ENCODE data around the gene DDX41. TPM values are rescaled to one million over a fixed set of nuclear protein-coding genes. Genes with fewer than 3 reads are reported as not detected.

The DDX41 gene
- total and polyA plus RNA-seq, 3 experiments from 2014 or later, result 61.7 to 164 (median 160) TPM

DNA sequence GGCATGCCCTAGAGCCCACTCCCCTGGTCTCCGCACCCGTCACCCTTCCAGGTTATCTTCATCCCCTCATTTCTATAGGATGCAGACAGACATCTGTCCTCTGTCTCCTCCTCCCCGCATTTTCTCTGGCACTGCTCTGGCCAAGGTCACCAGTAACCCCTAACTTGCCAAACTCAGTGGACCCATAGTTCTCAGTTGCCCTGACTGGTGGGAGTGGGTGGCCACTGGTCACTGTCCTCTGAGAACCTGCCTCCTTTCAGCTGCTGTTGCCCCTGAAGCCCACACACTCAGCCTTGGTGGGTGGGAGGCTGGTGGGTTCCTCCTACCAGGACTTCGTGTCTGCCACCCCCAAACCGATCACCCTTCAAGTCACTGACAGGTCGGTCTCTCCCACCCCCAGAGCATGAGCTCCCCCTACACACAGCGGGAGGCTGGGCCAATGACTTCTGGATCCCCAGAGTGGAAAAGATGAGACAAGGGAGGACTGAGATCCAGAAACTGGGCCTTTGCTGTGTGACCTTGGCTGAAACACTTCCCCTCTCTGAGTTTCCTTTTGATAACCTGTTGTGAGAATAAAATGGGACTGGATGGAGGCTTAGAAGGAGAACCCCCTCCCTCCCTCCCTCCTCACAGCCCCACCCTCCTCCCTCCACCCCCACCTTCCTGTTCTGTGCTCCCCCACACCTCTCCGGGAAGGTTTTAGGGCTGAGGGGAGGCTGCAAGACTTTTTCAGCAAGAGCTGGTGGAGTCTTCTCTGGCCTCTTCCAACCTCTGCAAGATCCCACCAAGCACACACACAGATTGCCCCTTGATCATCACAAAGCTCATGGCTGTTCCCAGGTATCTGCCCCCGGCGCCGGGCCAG, 41.0 kb downstream of the DDX41 start:
- POLR2A ChIA-PET, result no interaction called here
- CTCF ChIA-PET, result interaction anchor here (0.6 to 12.4 kb wide), 4 partner anchors 20 to 73 kb away, joined by 3 to 103 read pairs (median 4); no protein-coding TSS in a partner anchor
- no peak overlapping the region for H3K27ac ChIP-seq (ENCODE audit: low read depth, low read length)
- no peaks in the 10 kb centered on the region for H3K9me3 ChIP-seq (ENCODE audit: low read length)
- H3K4me1 ChIP-seq (ENCODE audit: insufficient read depth, low read length), result peaks cover 40% of the 10 kb centered on the region
- no peaks in the 10 kb centered on the region for H3K36me3 Mint-ChIP-seq
- peak overlapping the region; percentile 39 to 75 (median 66) for H3K27ac Mint-ChIP-seq
- no peaks in the 10 kb centered on the region for H3K9me3 Mint-ChIP-seq
- peak overlapping the region; percentile 17 to 81 (median 40) for H3K4me3 Mint-ChIP-seq
- no peak for DNase-seq
- no peak overlapping the region for H3K4me3 ChIP-seq (ENCODE audit: low read length)
- peaks cover 42 to 64% (median 45%) of the 10 kb centered on the region in 3 donors for H3K4me1 Mint-ChIP-seq
- H3K27me3 Mint-ChIP-seq, result no peaks in the 10 kb centered on the region
- H3K36me3 ChIP-seq (ENCODE audit: insufficient read depth, low read length), result no peaks in the 10 kb centered on the region
- H3K27me3 ChIP-seq (ENCODE audit: insufficient read depth, low read length, poor library complexity, severe bottlenecking), result no peaks in the 10 kb centered on the region

DNA sequence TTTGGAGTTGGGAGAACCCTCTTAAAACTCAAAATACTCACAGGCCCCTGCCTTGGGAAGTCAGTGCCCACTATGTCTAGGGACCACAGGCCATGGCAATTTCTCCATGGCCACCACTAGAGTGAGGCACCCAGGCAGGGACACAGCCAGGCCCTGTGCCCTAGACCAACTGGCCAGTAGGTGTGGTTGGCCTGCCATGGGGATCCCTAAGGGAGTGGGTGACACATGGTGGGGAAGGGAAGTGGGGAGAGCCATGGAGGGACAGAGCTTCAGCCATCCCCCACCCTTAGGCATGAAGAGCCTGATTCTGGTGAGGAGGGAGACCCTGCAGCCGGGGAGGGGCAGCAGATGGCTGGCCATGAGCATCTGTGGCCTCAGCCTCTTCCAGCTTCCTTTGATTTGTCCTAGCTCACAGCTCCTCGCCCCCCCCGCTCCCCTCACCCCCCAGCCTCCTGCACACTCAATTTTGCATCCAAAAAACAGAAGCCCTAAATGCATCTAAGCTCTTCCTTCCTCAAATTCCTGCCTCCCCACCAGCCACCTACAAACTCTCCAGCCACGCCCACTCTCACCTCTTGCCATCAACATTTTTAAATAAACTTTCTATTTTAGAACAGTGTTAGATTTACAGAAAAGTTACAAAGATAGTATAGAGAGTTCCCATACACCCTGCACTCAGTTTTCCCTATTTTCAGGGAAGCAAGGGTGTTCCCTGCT, 41.8 kb downstream of the DDX41 start:
- Histone ChIP-seq H3K4me1 (ENCODE audit: insufficient read depth, low read length) (peaks cover 40% of the 10 kb centered on the region), H3K27ac (ENCODE audit: low read depth, low read length) (no peak overlapping the region), H3K27me3 (ENCODE audit: insufficient read depth, low read length, poor library complexity, severe bottlenecking) (no peaks in the 10 kb centered on the region), H3K9me3 (ENCODE audit: low read length) (no peaks in the 10 kb centered on the region), H3K4me3 (ENCODE audit: low read length) (no peak overlapping the region), H3K36me3 (ENCODE audit: insufficient read depth, low read length) (no peaks in the 10 kb centered on the region)
- Mint-ChIP-seq H3K4me1 (peaks cover 46 to 70% (median 48%) of the 10 kb centered on the region in 3 donors), H3K9me3 (no peaks in the 10 kb centered on the region), H3K4me3 (peak overlapping the region; percentile 40 to 94 (median 81)), H3K27me3 (no peaks in the 10 kb centered on the region), H3K27ac (peak overlapping the region; percentile 23 to 84 (median 54)), H3K36me3 (no peaks in the 10 kb centered on the region)
- POLR2A ChIA-PET, result no interaction called here
- CTCF ChIA-PET, result interaction anchor here (1.0 to 12.4 kb wide), 3 partner anchors 19 to 86 kb away, joined by 3 to 103 read pairs (median 4); no protein-coding TSS in a partner anchor
- no peak for DNase-seq

DNA sequence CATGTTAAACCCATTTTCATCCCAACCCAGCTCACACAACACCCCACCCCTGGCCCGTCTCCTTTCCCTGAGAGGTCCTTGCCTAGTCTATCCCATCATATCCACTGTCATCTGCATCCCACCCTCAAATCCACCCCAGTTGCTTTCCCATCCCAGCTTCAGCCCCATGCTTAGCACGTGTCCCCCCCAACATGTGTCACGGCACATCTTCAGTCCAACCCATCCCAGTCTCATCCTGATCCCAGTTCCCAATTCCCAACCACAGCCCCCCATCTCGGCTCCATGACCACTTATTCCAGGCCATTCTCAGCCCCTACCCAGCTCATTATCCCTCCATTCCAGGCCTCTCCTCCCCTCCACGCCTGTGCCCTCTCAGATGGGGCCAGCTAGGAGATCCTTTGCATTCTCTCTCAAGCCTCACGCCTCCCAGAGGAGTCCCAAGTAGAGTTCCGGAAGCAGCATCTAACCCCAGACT, 42.7 kb downstream of the DDX41 start:
- H3K4me1 Mint-ChIP-seq, result peaks cover 37 to 61% (median 41%) of the 10 kb centered on the region in 3 donors
- DNase-seq, result no peak

DNA sequence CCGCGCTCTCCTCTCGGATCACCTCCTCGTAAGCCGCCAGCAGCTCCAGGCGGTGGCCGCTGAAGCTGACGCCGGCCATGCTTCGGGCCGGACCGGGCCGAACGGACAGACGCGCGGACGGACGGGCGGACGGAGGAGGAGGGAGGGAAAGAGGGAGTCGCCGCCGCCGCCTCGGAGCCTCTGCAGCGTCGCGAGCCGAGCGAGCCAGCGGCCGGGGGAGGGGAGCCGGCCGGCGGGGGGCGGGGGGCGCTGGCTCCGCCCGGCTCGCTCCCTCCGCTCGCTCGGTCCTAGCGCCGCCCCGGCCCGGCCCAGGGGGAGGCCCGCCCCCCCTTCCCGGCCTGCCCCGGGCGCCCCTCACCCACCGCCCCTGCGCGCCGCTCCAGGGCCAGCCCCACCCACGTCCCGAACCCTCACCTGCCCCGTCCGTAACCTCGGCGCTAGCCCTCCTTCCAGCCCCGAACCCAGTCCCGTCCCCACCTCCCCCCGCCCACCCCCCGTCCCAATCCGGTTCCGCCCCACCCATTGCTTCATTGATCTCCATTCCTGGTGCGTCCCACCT, 43.2 kb downstream of the DDX41 start, which contains the start of gene DBN1:
Gene DBN1, minus strand, starts transcription at position 192 of the 559 bp plus-strand sequence. Its CDS starts 113 bp downstream, at position 79.
- peaks cover 34 to 56% (median 36%) of the 10 kb centered on the region in 3 donors for H3K4me1 Mint-ChIP-seq
- no peaks in the 10 kb centered on the region for H3K9me3 Mint-ChIP-seq
- Histone ChIP-seq H3K4me1 (ENCODE audit: insufficient read depth, low read length) (peaks cover 30% of the 10 kb centered on the region), H3K27ac (ENCODE audit: low read depth, low read length) (peak within 1 kb of the TSS; percentile 47), H3K36me3 (ENCODE audit: insufficient read depth, low read length) (no peaks in the 10 kb centered on the region), H3K9me3 (ENCODE audit: low read length) (no peaks in the 10 kb centered on the region), H3K4me3 (ENCODE audit: low read length) (peak within 1 kb of the TSS; percentile 45), H3K27me3 (ENCODE audit: insufficient read depth, low read length, poor library complexity, severe bottlenecking) (no peaks in the 10 kb centered on the region)
- peak within 1 kb of the TSS; percentile 3 to 92 (median 76) for H3K27ac Mint-ChIP-seq
- ChIA-PET CTCF (interaction anchor here (1.0 to 12.4 kb wide), 8 partner anchors 8 to 84 kb away, joined by 3 to 103 read pairs (median 11); no protein-coding TSS in a partner anchor), POLR2A (interaction anchor here (0.7 to 1.4 kb wide), 2 partner anchors 24 to 41 kb away, joined by 3 to 4 read pairs; partner anchors contain the start of gene PDLIM7)
- H3K27me3 Mint-ChIP-seq, result peaks cover 0 to under 1% of the 10 kb centered on the region in 2 donors
- peaks cover 0 to 6% (median 0%) of the 10 kb centered on the region in 3 donors for H3K36me3 Mint-ChIP-seq
- peak within 1 kb of the TSS; percentile 80 to 94 (median 84) for H3K4me3 Mint-ChIP-seq
- DNase-seq, result no peak

More for the DNA sequence above, 42.7 kb downstream of the DDX41 start:
- Histone ChIP-seq H3K27me3 (ENCODE audit: insufficient read depth, low read length, poor library complexity, severe bottlenecking) (no peaks in the 10 kb centered on the region), H3K4me1 (ENCODE audit: insufficient read depth, low read length) (peaks cover 33% of the 10 kb centered on the region), H3K36me3 (ENCODE audit: insufficient read depth, low read length) (no peaks in the 10 kb centered on the region), H3K9me3 (ENCODE audit: low read length) (no peaks in the 10 kb centered on the region), H3K27ac (ENCODE audit: low read depth, low read length) (no peak overlapping the region), H3K4me3 (ENCODE audit: low read length) (no peak overlapping the region)
- POLR2A ChIA-PET, result interaction anchor here (0.7 kb wide), 1 partner anchor 23 kb away, joined by 3 read pairs; the partner anchor contains the start of gene PDLIM7
- CTCF ChIA-PET, result interaction anchor here (1.0 to 12.4 kb wide), 4 partner anchors 19 to 85 kb away, joined by 3 to 103 read pairs (median 4); no protein-coding TSS in a partner anchor
- peak overlapping the region; percentile 51 to 94 (median 80) for H3K4me3 Mint-ChIP-seq
- H3K36me3 Mint-ChIP-seq, result peaks cover 0 to 1% (median 0%) of the 10 kb centered on the region in 3 donors
- H3K27ac Mint-ChIP-seq, result peak overlapping the region in 7 of 8 donors; percentile 3 to 88 (median 78)
- no peaks in the 10 kb centered on the region for H3K27me3 Mint-ChIP-seq
- H3K9me3 Mint-ChIP-seq, result no peaks in the 10 kb centered on the region

DNA sequence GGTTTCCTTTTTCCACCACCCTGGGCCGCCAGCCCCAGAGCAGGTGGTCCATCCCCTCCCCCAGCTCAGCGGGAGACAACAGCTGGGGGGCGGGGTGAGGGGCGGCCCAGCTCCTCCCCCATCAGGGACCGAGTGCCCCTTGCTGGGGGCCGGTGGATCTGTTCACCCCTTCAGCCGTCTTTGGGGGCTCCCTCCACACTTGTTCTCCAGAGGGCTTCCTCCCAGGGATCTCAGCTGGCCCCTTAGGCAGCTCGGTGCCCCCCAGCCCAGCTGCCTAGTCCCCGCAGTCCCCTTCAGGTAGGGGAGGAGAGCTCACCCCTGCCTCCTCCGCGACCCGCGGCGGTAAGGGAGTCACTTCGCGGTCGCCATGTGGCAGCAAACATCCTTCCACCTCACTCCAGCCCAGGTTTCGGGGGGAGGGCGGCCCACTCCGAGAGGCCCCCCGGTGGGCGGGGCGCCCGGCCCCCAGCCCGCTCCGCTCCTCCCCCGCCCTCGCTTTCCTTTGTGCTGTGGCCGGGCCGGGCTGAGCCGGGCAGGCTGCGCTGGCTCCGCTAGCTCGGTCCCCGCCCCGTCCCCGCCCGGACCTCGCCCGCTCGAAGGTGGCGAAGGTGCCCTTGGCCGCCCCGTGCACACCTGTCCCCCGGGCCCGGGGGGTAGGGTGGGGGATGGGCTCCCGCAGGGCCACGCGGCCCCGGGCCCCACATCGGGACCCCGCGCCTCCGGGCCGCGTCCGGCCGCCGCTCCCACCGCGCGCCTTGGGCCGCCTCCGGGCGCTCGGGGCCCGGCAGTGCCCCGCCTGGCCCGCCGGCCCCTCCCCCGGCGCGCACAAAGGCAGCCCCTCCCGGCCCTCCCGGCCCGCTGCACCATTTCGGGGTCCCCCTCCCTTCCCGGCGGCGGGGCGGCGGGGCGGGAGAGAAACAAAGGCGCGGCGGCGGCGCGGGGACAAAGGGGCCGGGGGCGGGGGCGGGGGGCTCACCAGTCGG, 44.0 kb downstream of the DDX41 start:
- peak overlapping the region; percentile 78 to 91 (median 83) for H3K4me3 Mint-ChIP-seq
- H3K9me3 ChIP-seq (ENCODE audit: low read length), result no peaks in the 10 kb centered on the region
- peaks cover 0 to 11% (median 0%) of the 10 kb centered on the region in 3 donors for H3K36me3 Mint-ChIP-seq
- no peaks in the 10 kb centered on the region for H3K27me3 ChIP-seq (ENCODE audit: insufficient read depth, low read length, poor library complexity, severe bottlenecking)
- peak overlapping the region; percentile 45 for H3K4me3 ChIP-seq (ENCODE audit: low read length)
- POLR2A ChIA-PET, result interaction anchor here (0.8 to 2.2 kb wide), 4 partner anchors 17 to 83 kb away, joined by 3 to 18 read pairs (median 4); partner anchors contain the start of gene PDLIM7
- no peaks in the 10 kb centered on the region for H3K9me3 Mint-ChIP-seq
- H3K27ac ChIP-seq (ENCODE audit: low read depth, low read length), result peak overlapping the region; percentile 47
- CTCF ChIA-PET, result interaction anchor here (1.1 to 12.4 kb wide), 9 partner anchors 9 to 163 kb away, joined by 3 to 103 read pairs (median 6); partner anchors contain the start of gene PDLIM7
- DNase-seq, result peak; percentile 54 to 85 (median 65)
- H3K36me3 ChIP-seq (ENCODE audit: insufficient read depth, low read length), result no peaks in the 10 kb centered on the region
- peaks cover 34 to 55% (median 36%) of the 10 kb centered on the region in 3 donors for H3K4me1 Mint-ChIP-seq
- peaks cover 30% of the 10 kb centered on the region for H3K4me1 ChIP-seq (ENCODE audit: insufficient read depth, low read length)
- peaks cover 0 to 1% of the 10 kb centered on the region in 2 donors for H3K27me3 Mint-ChIP-seq
- peak overlapping the region in 5 of 8 donors; percentile 63 to 92 (median 85) for H3K27ac Mint-ChIP-seq

DNA sequence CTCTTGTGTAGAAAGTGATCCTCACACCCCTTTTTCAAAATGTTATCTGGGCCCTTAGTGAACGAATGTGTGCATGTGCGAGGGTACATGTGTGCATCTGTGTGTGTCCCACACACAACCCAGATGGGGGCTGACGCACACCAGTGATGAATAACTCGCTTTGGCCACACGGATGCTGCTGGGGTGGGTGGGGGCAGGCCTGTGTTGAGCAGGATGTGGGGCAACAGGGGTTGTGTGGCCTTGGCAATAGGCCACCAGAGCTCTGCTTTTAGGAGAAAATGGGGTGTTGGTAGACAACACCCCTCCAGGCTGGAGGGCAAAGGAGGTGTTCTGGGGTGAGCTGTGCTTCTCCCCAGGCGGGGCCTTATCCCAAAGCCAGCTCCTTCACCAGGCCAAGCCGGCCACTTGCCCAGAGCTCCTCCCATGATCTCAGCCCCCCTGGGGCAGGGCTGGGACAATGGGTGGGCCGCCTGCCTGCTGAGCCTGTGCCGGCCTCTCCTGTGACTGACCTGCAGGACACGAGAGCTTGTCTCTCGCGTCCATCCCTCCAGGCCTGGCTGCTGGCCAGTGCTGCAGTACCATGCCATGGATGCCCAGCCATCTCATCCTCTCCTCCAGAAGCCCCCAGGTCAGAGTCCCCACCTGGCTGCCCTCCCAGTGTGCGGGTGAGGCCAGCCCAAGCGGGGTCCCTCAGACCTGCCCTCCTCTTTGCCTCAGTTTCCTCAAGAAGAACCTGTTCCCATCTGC, 45.0 kb downstream of the DDX41 start:
- POLR2A ChIA-PET, result interaction anchor here (0.8 to 2.2 kb wide), 6 partner anchors 16 to 82 kb away, joined by 3 to 18 read pairs (median 4); partner anchors contain the start of gene PDLIM7
- Mint-ChIP-seq H3K4me3 (peak overlapping the region; percentile 53 to 91 (median 81)), H3K27ac (peak overlapping the region; percentile 57 to 93 (median 86)), H3K36me3 (peaks cover 0 to 19% (median 0%) of the 10 kb centered on the region in 3 donors), H3K27me3 (peaks cover 0 to 1% of the 10 kb centered on the region in 2 donors), H3K4me1 (peaks cover 34 to 52% (median 36%) of the 10 kb centered on the region in 3 donors), H3K9me3 (no peaks in the 10 kb centered on the region)
- no peak overlapping the region for H3K27ac ChIP-seq (ENCODE audit: low read depth, low read length)
- no peaks in the 10 kb centered on the region for H3K27me3 ChIP-seq (ENCODE audit: insufficient read depth, low read length, poor library complexity, severe bottlenecking)
- H3K4me1 ChIP-seq (ENCODE audit: insufficient read depth, low read length), result peaks cover 30% of the 10 kb centered on the region
- H3K36me3 ChIP-seq (ENCODE audit: insufficient read depth, low read length), result no peaks in the 10 kb centered on the region
- no peaks in the 10 kb centered on the region for H3K9me3 ChIP-seq (ENCODE audit: low read length)
- CTCF ChIA-PET, result interaction anchor here (1.0 to 12.4 kb wide), 11 partner anchors 8 to 162 kb away, joined by 3 to 103 read pairs (median 5); partner anchors contain the start of gene PDLIM7
- H3K4me3 ChIP-seq (ENCODE audit: low read length), result peak overlapping the region; percentile 45
- DNase-seq, result peak; percentile 16 to 84 (median 54)

All from CD8-positive, alpha-beta memory T cell (primary cell).